H1 (cell line): Measurements from ENCODE around the gene GGA1. TPM values are rescaled to one million over a fixed set of nuclear protein-coding genes. Genes with fewer than 3 reads are reported as not detected.

Experiments used
- CTCF ChIA-PET: fragments of 300-600 bp; sonication (Branson Sonifier 250); formaldehyde crosslinking; loops from one replicate; lab custom pipeline; 2021; ENCODE audit not compliant: partially characterized antibody; lab: Charles Lee
- POLR2A ChIA-PET: fragments of 300-600 bp; sonication (Branson Sonifier 250); formaldehyde crosslinking; loops from one replicate; lab custom pipeline; 2021; ENCODE audit warnings: inconsistent platforms; ENCODE audit not compliant: partially characterized antibody; lab: Charles Lee
- DNase-seq, 2 experiments: peaks; one replicate each; pipeline versions ENCODE4 v3.0.0 to v3.0.0-alpha.2; 2010 to 2022; ENCODE audit warnings: low spot score in 2 of 2, low read depth in 1 of 2, mixed read lengths in 1 of 2
- FAIRE-seq: peaks from 2 replicates; lab custom pipeline; 2011; peaks lifted over from hg19 to GRCh38; lab: Jason Lieb, UNC
- H2AFZ ChIP-seq: 2 replicates; pipeline ENCODE4 v1.8.1; 2012; ENCODE audit warnings: low read length, inconsistent platforms
- H2AK5ac ChIP-seq: 2 replicates; pipeline ENCODE4 v1.6.1; 2013; ENCODE audit warnings: low read depth, low read length
- H2BK120ac ChIP-seq: replicated peaks from 2 replicates; pipeline ENCODE3; 2013; ENCODE audit warnings: low read depth, low read length, inconsistent platforms
- H2BK12ac ChIP-seq: 2 replicates; pipeline ENCODE4 v1.6.1; 2013; ENCODE audit warnings: low read depth, low read length
- H2BK15ac ChIP-seq: 2 replicates; pipeline ENCODE4 v1.6.1; 2013; ENCODE audit warnings: low read length
- H2BK20ac ChIP-seq: 2 replicates; pipeline ENCODE4 v1.6.1; 2013; ENCODE audit warnings: low read length
- H2BK5ac ChIP-seq: 2 replicates; pipeline ENCODE4 v1.6.1; 2013; ENCODE audit warnings: low read depth, low read length
- H3K14ac ChIP-seq: 2 replicates; pipeline ENCODE4 v1.6.1; 2013; ENCODE audit warnings: inconsistent platforms; ENCODE audit not compliant: insufficient read length
- H3K18ac ChIP-seq: 2 replicates; pipeline ENCODE4 v1.6.1; 2013; ENCODE audit warnings: low read length; ENCODE audit errors: extremely low read depth
- H3K23ac ChIP-seq: 2 replicates; pipeline ENCODE4 v1.6.1; 2013; ENCODE audit warnings: inconsistent platforms; ENCODE audit not compliant: insufficient read length
- H3K23me2 ChIP-seq: 2 replicates; pipeline ENCODE4 v1.6.1; 2013; ENCODE audit warnings: low read depth, low read length
- H3K27ac ChIP-seq: 2 replicates; pipeline ENCODE4 v1.6.1; 2011; ENCODE audit warnings: low read depth, low read length, inconsistent platforms
- H3K27me3 ChIP-seq, 4 experiments: replicated peaks in 1 of 4; 1 replicate in 1 of 4; 2 replicates in 3 of 4; pipeline versions ENCODE4 v1.6.1 to v1.8.1; 2011 to 2013; ENCODE audit warnings: low read length in 3 of 4, mild to moderate bottlenecking in 3 of 4, inconsistent platforms in 2 of 4, mixed read lengths in 2 of 4, moderate library complexity in 1 of 4; ENCODE audit not compliant: control insufficient read depth in 3 of 4, insufficient read depth in 3 of 4; ENCODE audit errors: extremely low read depth in 1 of 4
- H3K36me3 ChIP-seq, 4 experiments: 2 replicates each; pipeline versions ENCODE4 v1.6.1 to v1.8.1; 2011 to 2013; ENCODE audit warnings: mild to moderate bottlenecking in 4 of 4, low read length in 3 of 4, moderate library complexity in 2 of 4, control low read depth in 1 of 4, inconsistent platforms in 1 of 4; ENCODE audit not compliant: insufficient read depth in 4 of 4, control insufficient read depth in 2 of 4
- H3K4ac ChIP-seq: replicated peaks from 2 replicates; pipeline ENCODE3; 2013; ENCODE audit warnings: low read length, low read depth, mixed read lengths, inconsistent platforms; ENCODE audit not compliant: insufficient read length
- H3K4me1 ChIP-seq, 4 experiments: replicated peaks in 1 of 4; 1 replicate in 1 of 4; 2 replicates in 3 of 4; pipeline versions ENCODE4 v1.6.1 to v1.8.1; 2011 to 2013; ENCODE audit warnings: low read length in 3 of 4, inconsistent platforms in 2 of 4, mixed read lengths in 1 of 4; ENCODE audit not compliant: insufficient read depth in 4 of 4, control insufficient read depth in 3 of 4
- H3K4me2 ChIP-seq, 2 experiments: 2 replicates each; pipeline versions ENCODE4 v1.6.1 to v1.8.1; 2011 to 2013; ENCODE audit warnings: low read depth in 2 of 2, low read length in 2 of 2, control low read depth in 1 of 2, inconsistent platforms in 1 of 2, mild to moderate bottlenecking in 1 of 2; ENCODE audit not compliant: insufficient read depth in 1 of 2
- H3K4me3 ChIP-seq, 4 experiments: fragments of 200-600, 300-600 bp in 1 of 4; sonication (generic), shearing (Covaris generic), sonication (Bioruptor Twin) in 1 of 4; 2 replicates each; pipeline versions ENCODE4 v1.5.1 to v1.8.1; 2011 to 2016; ENCODE audit warnings: low read length in 4 of 4, low read depth in 3 of 4, control low read depth in 2 of 4, inconsistent platforms in 2 of 4, mild to moderate bottlenecking in 2 of 4, mixed read lengths in 1 of 4, moderate library complexity in 1 of 4; ENCODE audit not compliant: insufficient read depth in 2 of 4; ENCODE audit errors: extremely low read depth in 1 of 4
- H3K56ac ChIP-seq: replicated peaks from 2 replicates; pipeline ENCODE3; 2013; ENCODE audit warnings: low read depth, mild to moderate bottlenecking, mixed read lengths, low read length, inconsistent platforms; ENCODE audit not compliant: insufficient read length
- H3K79me1 ChIP-seq: 2 replicates; pipeline ENCODE4 v1.6.1; 2013; ENCODE audit warnings: low read depth, low read length, control low read depth
- H3K79me2 ChIP-seq, 2 experiments: 2 replicates each; pipeline versions ENCODE4 v1.6.1 to v1.8.1; 2012 to 2013; ENCODE audit warnings: low read length in 2 of 2, mild to moderate bottlenecking in 2 of 2, inconsistent platforms in 1 of 2; ENCODE audit not compliant: insufficient read depth in 2 of 2, control insufficient read depth in 1 of 2
- H3K9ac ChIP-seq, 4 experiments: replicated peaks in 1 of 4; 1 replicate in 1 of 4; 2 replicates in 3 of 4; pipeline versions ENCODE4 v1.6.1 to v1.8.1; 2011 to 2013; ENCODE audit warnings: low read depth in 3 of 4, low read length in 3 of 4, control low read depth in 2 of 4, mild to moderate bottlenecking in 2 of 4, moderate library complexity in 2 of 4, inconsistent platforms in 1 of 4; ENCODE audit errors: extremely low read depth in 1 of 4
- H3K9me3 ChIP-seq, 2 experiments: 2 replicates each; pipeline versions ENCODE4 v1.6.1 to v1.8.1; 2012 to 2013; ENCODE audit warnings: mild to moderate bottlenecking in 2 of 2, moderate library complexity in 2 of 2, control low read depth in 1 of 2, inconsistent platforms in 1 of 2, low read depth in 1 of 2, low read length in 1 of 2, mixed read lengths in 1 of 2; ENCODE audit not compliant: insufficient read depth in 2 of 2
- H4K20me1 ChIP-seq, 2 experiments: replicated peaks in 1 of 2; 2 replicates each; pipeline versions ENCODE3 to v1.8.1; 2011 to 2013; ENCODE audit warnings: inconsistent platforms in 2 of 2, low read length in 2 of 2, mild to moderate bottlenecking in 1 of 2; ENCODE audit not compliant: insufficient read depth in 2 of 2, control insufficient read depth in 1 of 2
- H4K5ac ChIP-seq: 2 replicates; pipeline ENCODE4 v1.6.1; 2013; ENCODE audit warnings: low read length, low read depth, mixed read lengths, inconsistent platforms; ENCODE audit not compliant: insufficient read length
- H4K8ac ChIP-seq: 2 replicates; pipeline ENCODE4 v1.8.0; 2013; ENCODE audit warnings: mild to moderate bottlenecking, moderate library complexity, low read length, inconsistent platforms; ENCODE audit not compliant: insufficient read depth; ENCODE audit errors: extremely low read depth
- H4K91ac ChIP-seq: replicated peaks from 2 replicates; pipeline ENCODE3; 2013; ENCODE audit warnings: low read length, mixed read lengths, inconsistent platforms; ENCODE audit not compliant: insufficient read length
- CBX5 ChIP-seq: fragments of 300-800, 300-1000 bp; sonication (generic); IDR thresholded peaks from 2 replicates; pipeline ENCODE4 v1.7.1; 2016; ENCODE audit warnings: antibody characterized with exemption, low read length, low read depth
- CREB1 ChIP-seq: IDR thresholded peaks from 2 replicates; pipeline ENCODE4 v1.6.1; 2012; ENCODE audit warnings: inconsistent platforms
- CTBP2 ChIP-seq: IDR thresholded peaks from 2 replicates; pipeline ENCODE4 v1.7.0; 2011; ENCODE audit warnings: borderline replicate concordance, mild to moderate bottlenecking, moderate library complexity, mixed read lengths, low read length; ENCODE audit not compliant: insufficient read depth, insufficient read length
- FOSL1 ChIP-seq: IDR thresholded peaks from 2 replicates; pipeline ENCODE4 v1.6.1; 2011; ENCODE audit warnings: mild to moderate bottlenecking, low read depth, low read length, moderate library complexity; ENCODE audit not compliant: insufficient read depth
- GABPA ChIP-seq: IDR thresholded peaks from 2 replicates; pipeline ENCODE4 v1.6.1; 2011; ENCODE audit warnings: mild to moderate bottlenecking, low read length, moderate library complexity, borderline replicate concordance; ENCODE audit not compliant: insufficient read depth
- JUN ChIP-seq: IDR thresholded peaks from 2 replicates; pipeline ENCODE4 v1.6.1; 2011; ENCODE audit warnings: low read depth, mild to moderate bottlenecking, improper control_type of control experiment, low read length
- KDM1A ChIP-seq: fragments of 200-600, 300-600 bp; sonication (generic); IDR thresholded peaks from 2 replicates; pipeline ENCODE4 v1.7.1; 2016; ENCODE audit warnings: mild to moderate bottlenecking, low read length, borderline replicate concordance
- RFX5 ChIP-seq: IDR thresholded peaks from 2 replicates; pipeline ENCODE4 v1.6.1; 2011; ENCODE audit warnings: low read depth, low read length, improper control_type of control experiment, borderline replicate concordance
- SRF ChIP-seq: IDR thresholded peaks from 2 replicates; pipeline ENCODE4 v1.6.1; 2011; ENCODE audit warnings: mild to moderate bottlenecking, low read depth, low read length, moderate library complexity
- WGBS, 2 experiments: shearing (Covaris generic) in 1 of 2; methylation state at CpG; one replicate each; pipeline versions ENCODE4 v1.1.6 to v1.1.7; 2013 to 2015; ENCODE audit warnings: low lambda C conversion rate in 2 of 2, mixed read lengths in 2 of 2, inconsistent platforms in 1 of 2, low coverage in 1 of 2, missing lambda C conversion rate in 1 of 2; ENCODE audit not compliant: insufficient replicate concordance in 2 of 2, insufficient coverage in 1 of 2, insufficient read length in 1 of 2; ENCODE audit errors: extremely low coverage in 1 of 2, missing lambda C conversion rate in 1 of 2; 5-methylcytosine and 5-hydroxymethylcytosine counted together
- polyA plus RNA-seq, 7 experiments: library from polyadenylated mRNA; depleted of rRNA in 3 of 7; stranded (reverse) in 5 of 7; unstranded in 2 of 7; fragments of >200 nt in 5 of 7; fragments of 200-250 nt in 2 of 7; gene quantifications; 1 replicate in 5 of 7; 2 replicates in 1 of 7; 4 replicates in 1 of 7; pipeline versions ENCODE4 v1.2.1 to v1.2.3, GENCODE V29; 2011 to 2013; ENCODE audit warnings: missing spikeins in 2 of 7, mixed read lengths in 2 of 7
- total RNA-seq: library from RNA; stranded (reverse); fragmentation: NEBNext Ultra II Directional; extraction: Animal tissue kit (Norgen Biotek cat#: 25700); gene quantifications from 2 replicates; pipeline ENCODE4 v1.2.1, GENCODE V29; 2021

Gene GGA1
- total and polyA plus RNA-seq, 2 of the 8 experiments (the other 6 are each of a cell fraction or from before 2014, with no cell fraction given) = 49.3 to 57.2 TPM

DNA sequence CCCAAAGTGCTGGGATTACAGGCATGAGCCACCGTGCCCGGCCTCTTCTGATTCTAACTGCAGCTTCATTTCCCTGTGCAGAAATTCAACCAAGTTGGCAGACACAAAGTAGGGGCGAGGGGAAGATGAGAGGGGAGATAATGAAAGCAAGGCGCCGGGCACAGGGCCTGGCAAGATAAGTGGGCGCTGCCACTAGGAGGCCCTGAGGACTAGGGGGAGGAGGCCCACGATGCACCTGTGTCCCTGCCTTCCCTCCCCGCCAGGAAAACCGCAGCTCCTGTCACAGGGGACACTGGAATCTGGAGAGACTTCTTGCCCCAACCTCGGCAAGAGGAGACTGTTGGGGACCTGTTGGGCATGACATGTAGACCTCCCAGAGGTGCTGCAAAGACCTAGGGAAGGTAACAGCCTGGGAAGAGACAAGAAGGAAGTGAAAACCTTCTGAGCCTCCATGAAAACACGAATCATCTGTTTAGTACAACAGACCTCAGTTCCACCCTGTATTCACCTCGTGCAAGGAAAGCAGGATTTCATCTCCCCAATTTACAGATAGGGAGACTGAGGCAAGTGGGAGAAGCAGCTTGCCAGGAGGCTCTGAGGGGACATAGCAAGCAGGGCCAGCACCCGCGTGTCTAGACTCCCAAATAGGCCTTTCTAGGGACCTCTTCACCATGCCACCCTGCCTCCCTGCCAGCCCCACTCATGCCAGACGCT lies 63.7 kb downstream of the GGA1 start:
- no peak overlapping the region for H3K4me3 ChIP-seq
- CTCF ChIA-PET = interaction anchor here (1.4 to 5.0 kb wide), 7 partner anchors 10 to 174 kb away, joined by 3 to 45 read pairs (median 9); partner anchors contain the start of gene PDXP
- no peak overlapping the region for H4K8ac ChIP-seq
- no peak overlapping the region for H3K18ac ChIP-seq
- peaks cover 0 to 2% (median 0%) of the 10 kb centered on the region in 4 experiments; a peak in 1 of 7 replicates for H3K27me3 ChIP-seq
- H3K9me3 ChIP-seq = no peaks in the 10 kb centered on the region
- no peak overlapping the region for H2BK12ac ChIP-seq
- no peak overlapping the region for H3K14ac ChIP-seq
- H3K36me3 ChIP-seq = no peaks in the 10 kb centered on the region
- H3K79me1 ChIP-seq = no peaks in the 10 kb centered on the region
- H2BK20ac ChIP-seq = no peak overlapping the region
- H4K91ac ChIP-seq = no peak overlapping the region
- FAIRE-seq (no peak), DNase-seq (no peak)
- H3K23ac ChIP-seq = no peak overlapping the region
- peaks cover 2% of the 10 kb centered on the region; the same call in 1 of the 2 replicates for H3K23me2 ChIP-seq
- H4K20me1 ChIP-seq = peaks cover 0 to 4% of the 10 kb centered on the region in 2 experiments
- H3K79me2 ChIP-seq = 0 out of 4 replicates have a peak, but pooled peaks cover 0 to 2% of the 10 kb centered on the region in 2 experiments
- H2AK5ac ChIP-seq = no peak overlapping the region
- H2BK15ac ChIP-seq = no peak overlapping the region
- H3K27ac ChIP-seq = no peak overlapping the region
- WGBS, 2 experiments = 92% methylated on average over 15 of the region's 15 CpGs; no CpG with 5 or more reads in 1 of the 2 experiments
- no peak overlapping the region for H3K9ac ChIP-seq
- H4K5ac ChIP-seq = no peak overlapping the region
- H2BK5ac ChIP-seq = no peak overlapping the region
- H2AFZ ChIP-seq = no peak overlapping the region
- H3K4me2 ChIP-seq = no peak overlapping the region
- H3K56ac ChIP-seq = no peak overlapping the region
- H3K4ac ChIP-seq = no peak overlapping the region
- H3K4me1 ChIP-seq = peaks cover 0 to 19% (median 14%) of the 10 kb centered on the region in 4 experiments; a peak in 6 of 7 replicates
- no peak overlapping the region for H2BK120ac ChIP-seq
- POLR2A ChIA-PET = interaction anchor here (0.8 to 3.5 kb wide), 4 partner anchors 9 to 39 kb away, joined by 3 to 17 read pairs (median 12); partner anchors contain the start of gene PDXP
- no peak for TF ChIP-seq JUN
- no peak for TF ChIP-seq CREB1
- no peak for TF ChIP-seq CTBP2
- no peak for TF ChIP-seq KDM1A
- TF ChIP-seq FOSL1 = no peak
- TF ChIP-seq GABPA = no peak
- TF ChIP-seq RFX5 = no peak
- no peak for TF ChIP-seq CBX5
- TF ChIP-seq SRF = no peak
